GM18861 (cell line): ENCODE results near the gene COX19.

Source experiments
- ATAC-seq: cut with Tn5 transposase; IDR thresholded peaks from one replicate; pipeline ENCODE4 v1.9.1; 2021; ENCODE audit not compliant: unreplicated experiment

The COX19 gene

GRCh38 chr7:974820-975681 is at the start of gene COX19:
COX19 (minus strand) TSS chr7:975549; CDS start chr7:975509, 40 bp downstream.
- peak; percentile 31 for ATAC-seq

- peak; percentile 36 for ATAC-seq
Observed at GRCh38 chr7:1024331-1024841, 49.0 kb upstream of the COX19 start.

- ATAC-seq: no peak
Observed at GRCh38 chr7:1022801-1023465, 47.6 kb upstream of the COX19 start.

- no peak for ATAC-seq
Observed at GRCh38 chr7:1022356-1022755, 47.0 kb upstream of the COX19 start.

GRCh38 chr7:1021931-1022330 is 46.6 kb upstream of the COX19 start:
- ATAC-seq: no peak

- ATAC-seq: no peak
Observed at GRCh38 chr7:1021366-1021765, 46.0 kb upstream of the COX19 start.

GRCh38 chr7:1020849-1021251 is 45.5 kb upstream of the COX19 start:
- no peak for ATAC-seq

- ATAC-seq: no peak
Observed at GRCh38 chr7:1019789-1020610, 44.7 kb upstream of the COX19 start.

GRCh38 chr7:1019255-1019785 is 44.0 kb upstream of the COX19 start:
- no peak for ATAC-seq

- no peak for ATAC-seq
Observed at GRCh38 chr7:1018334-1018695, 43.0 kb upstream of the COX19 start.

GRCh38 chr7:1017586-1018333 is 42.4 kb upstream of the COX19 start:
- no peak for ATAC-seq

GRCh38 chr7:1016577-1017531 is 41.5 kb upstream of the COX19 start:
- no peak for ATAC-seq

- ATAC-seq: no peak
Observed at GRCh38 chr7:1015196-1016121, 40.1 kb upstream of the COX19 start.

GRCh38 chr7:1014681-1015080 is 39.3 kb upstream of the COX19 start:
- ATAC-seq: no peak

GRCh38 chr7:1013581-1013980 is 38.2 kb upstream of the COX19 start:
- ATAC-seq: no peak

GRCh38 chr7:1012716-1013095 is 37.4 kb upstream of the COX19 start:
- ATAC-seq: no peak

- no peak for ATAC-seq
Observed at GRCh38 chr7:1012004-1012715, 36.8 kb upstream of the COX19 start.
